Measurements from ENCODE around the gene OR2V2. TPM values are rescaled to one million over a fixed set of nuclear protein-coding genes. Genes with fewer than 3 reads are reported as not detected.
"Not testable (repeated sequence)": the region's sequence is repeated elsewhere in the genome, so short reads cannot be mapped to it uniquely, and the experiment has no call there.

Gene OR2V2
- total and polyA plus RNA-seq, 2 experiments from 2014 or later: not detected

DNA sequence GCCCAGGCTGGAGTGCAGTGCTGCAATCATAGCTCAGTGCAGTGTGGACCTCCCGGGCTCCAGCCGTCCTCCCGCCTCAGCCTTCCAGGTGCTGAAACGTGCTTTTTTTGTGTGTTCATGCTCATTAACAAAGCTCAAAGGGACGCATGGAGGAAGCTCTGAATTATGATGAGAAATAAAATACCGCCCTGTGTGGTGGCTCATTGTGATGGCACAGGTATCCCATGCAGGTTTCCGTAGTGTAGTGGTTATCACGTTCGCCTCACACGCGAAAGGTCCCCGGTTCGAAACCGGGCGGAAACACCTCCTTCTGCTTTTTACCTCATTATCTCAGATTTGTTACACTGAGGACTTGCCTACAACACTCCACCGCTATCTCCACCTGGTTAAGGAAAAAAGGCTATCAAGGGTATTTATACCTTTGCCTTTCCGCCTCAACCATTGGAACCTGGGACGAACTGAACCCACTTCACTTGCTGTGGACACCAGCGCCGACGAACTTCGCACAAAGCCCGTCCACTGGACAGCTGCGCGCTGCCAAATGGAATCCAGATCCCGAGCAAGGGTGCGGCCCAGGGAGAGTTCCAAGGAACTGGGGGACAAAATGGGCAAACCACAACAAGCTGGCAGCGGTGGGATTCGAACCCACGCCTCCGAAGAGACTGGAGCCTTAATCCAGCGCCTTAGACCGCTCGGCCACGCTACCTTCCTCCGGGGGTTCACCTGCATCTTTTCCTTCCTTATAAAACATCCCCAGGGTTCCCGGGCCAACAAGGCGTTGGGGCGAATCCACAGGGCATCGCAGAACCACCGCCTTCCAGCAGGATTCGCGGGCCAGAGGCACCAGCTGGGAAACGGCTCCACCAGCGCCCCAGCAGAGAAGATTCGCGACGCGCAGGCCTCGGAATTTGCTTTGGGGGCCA lies 26.3 kb downstream of the OR2V2 start:
- peak in 1 of 2 donors; percentile 35 for DNase-seq (ENCODE audit: low read depth in 1 of 2, low spot score in 1 of 2)
- Histone ChIP-seq H3K36me3 (no peaks in the 10 kb centered on the region), H3K27ac (no peak overlapping the region), H3K27me3 (peaks cover 70% of the 10 kb centered on the region), H3K4me1 (ENCODE audit: low read depth) (peaks cover 4% of the 10 kb centered on the region), H3K4me3 (no peak overlapping the region), H3K9me3 (ENCODE audit: low read depth) (no peaks in the 10 kb centered on the region)
- TF ChIP-seq, protein P1, sequence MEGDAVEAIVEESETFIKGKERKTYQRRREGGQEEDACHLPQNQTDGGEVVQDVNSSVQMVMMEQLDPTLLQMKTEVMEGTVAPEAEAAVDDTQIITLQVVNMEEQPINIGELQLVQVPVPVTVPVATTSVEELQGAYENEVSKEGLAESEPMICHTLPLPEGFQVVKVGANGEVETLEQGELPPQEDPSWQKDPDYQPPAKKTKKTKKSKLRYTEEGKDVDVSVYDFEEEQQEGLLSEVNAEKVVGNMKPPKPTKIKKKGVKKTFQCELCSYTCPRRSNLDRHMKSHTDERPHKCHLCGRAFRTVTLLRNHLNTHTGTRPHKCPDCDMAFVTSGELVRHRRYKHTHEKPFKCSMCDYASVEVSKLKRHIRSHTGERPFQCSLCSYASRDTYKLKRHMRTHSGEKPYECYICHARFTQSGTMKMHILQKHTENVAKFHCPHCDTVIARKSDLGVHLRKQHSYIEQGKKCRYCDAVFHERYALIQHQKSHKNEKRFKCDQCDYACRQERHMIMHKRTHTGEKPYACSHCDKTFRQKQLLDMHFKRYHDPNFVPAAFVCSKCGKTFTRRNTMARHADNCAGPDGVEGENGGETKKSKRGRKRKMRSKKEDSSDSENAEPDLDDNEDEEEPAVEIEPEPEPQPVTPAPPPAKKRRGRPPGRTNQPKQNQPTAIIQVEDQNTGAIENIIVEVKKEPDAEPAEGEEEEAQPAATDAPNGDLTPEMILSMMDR (IDR thresholded peaks at IDR 0.05; ENCODE audit: low read depth, low read length): no peak

DNA sequence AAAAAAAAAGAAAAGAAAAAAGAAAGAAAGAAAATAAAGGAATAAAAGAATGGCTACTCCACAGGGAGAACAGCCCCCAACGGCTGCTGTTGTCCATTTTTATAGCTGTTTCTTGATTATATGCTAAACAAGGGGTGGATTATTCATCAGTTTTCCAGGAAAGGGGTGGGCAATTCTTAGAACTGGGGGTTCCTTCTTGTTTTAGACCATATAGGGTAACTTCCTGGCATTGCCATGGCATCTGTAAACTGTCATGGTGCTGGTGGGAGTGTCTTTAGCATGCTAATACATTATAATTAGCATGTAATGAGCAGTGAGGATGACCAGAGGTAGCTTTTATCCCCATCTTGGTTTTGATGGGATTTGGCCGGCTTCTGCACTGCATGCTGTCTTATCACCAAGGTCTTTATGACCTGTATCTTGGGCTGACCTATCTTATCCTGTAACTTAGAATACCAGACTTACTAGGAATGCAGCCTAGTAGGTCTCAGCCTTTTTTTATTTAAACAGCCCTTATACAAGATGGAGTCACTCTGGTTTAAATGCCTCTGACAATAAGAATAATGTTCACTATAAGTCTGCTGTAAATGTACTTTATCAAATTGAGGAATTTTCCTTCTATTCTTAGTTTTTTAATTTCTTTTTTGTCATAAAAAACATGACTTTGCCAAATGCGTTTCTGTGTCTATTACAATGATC lies 29.0 kb downstream of the OR2V2 start:
- H3K27ac ChIP-seq: no peak overlapping the region
- no peaks in the 10 kb centered on the region for H3K36me3 ChIP-seq
- DNase-seq (ENCODE audit: low read depth in 1 of 2, low spot score in 1 of 2): no peak
- no peaks in the 10 kb centered on the region for H3K4me1 ChIP-seq (ENCODE audit: low read depth)
- H3K27me3 ChIP-seq: peaks cover 43% of the 10 kb centered on the region
- no peak overlapping the region for H3K4me3 ChIP-seq
- TF ChIP-seq, protein P1 (IDR thresholded peaks at IDR 0.05; ENCODE audit: low read depth, low read length): no peak
- no peaks in the 10 kb centered on the region for H3K9me3 ChIP-seq (ENCODE audit: low read depth)

DNA sequence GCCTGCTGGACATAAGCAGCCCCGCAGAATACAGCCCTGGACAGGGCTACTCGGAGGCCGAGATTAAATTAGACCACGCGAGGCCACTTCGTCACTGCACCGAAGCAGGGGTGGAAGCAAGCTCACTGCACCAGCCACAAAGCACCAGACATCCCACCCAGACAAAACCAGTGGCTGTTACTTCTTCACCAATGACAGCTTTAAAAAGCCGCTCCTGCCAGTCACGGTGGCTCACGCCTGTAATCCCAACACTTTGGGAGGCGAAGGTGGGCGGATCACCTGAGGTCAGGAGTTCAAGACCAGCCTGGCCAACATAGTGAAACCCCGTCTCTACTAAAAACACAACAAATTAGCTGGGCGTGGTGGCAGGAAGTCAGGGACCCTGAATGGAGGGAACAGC lies 30.2 kb downstream of the OR2V2 start:
- not testable (repeated sequence) for DNase-seq (ENCODE audit: low read depth in 1 of 2, low spot score in 1 of 2); H3K4me3 ChIP-seq; H3K4me1 ChIP-seq (ENCODE audit: low read depth); H3K36me3 ChIP-seq; H3K27ac ChIP-seq; H3K9me3 ChIP-seq (ENCODE audit: low read depth)
- H3K27me3 ChIP-seq: peaks cover 32% of the 10 kb centered on the region

DNA sequence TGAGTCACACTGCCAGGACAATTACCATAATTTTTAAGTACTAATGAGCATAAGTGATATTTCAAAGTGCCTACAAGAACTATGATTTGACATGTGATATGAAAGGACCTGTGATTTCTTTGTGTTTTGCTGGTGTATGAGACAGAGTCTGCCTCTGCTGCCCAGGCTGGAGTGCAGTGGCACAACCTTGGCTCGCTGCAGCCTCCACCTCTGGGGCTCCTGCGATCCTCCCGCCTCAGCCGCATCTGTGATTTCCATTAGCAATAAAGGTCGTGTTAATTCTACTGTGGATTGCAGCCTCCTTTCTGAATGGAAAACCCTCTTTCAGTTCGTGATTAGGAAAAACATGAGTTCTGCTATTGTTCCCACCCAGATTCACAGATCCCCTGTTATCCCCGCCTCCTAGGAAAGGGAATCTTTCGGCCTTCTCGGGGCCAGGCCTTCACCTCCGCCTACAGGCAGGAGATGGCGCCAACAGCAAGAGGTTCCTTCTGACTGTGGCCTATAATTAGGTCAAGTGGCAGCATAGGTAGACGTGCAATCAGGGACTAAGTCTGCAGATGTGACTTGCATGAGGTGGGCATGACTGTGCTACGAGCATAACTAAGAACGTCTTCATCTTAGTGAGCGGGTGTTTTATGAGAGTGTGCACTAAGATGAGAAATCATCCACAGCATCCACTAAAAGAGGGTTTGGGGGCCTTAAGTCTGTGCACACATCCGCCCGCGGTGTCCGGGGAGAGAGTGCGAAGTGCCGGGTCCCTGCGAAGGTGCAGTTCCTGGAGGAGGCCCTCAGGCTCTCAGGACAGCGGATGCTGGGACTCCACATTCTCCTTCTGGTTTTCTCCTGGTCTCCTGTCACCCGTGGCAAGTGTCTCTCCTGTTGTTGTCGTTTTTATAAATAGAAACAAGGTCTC lies 34.5 kb downstream of the OR2V2 start:
- TF ChIP-seq, protein P1 (IDR thresholded peaks at IDR 0.05; ENCODE audit: low read depth, low read length): peak; percentile 84
- no peak overlapping the region for H3K4me3 ChIP-seq
- no peaks in the 10 kb centered on the region for H3K9me3 ChIP-seq (ENCODE audit: low read depth)
- no peaks in the 10 kb centered on the region for H3K36me3 ChIP-seq
- peak; percentile 83 to 84 for DNase-seq (ENCODE audit: low read depth in 1 of 2, low spot score in 1 of 2)
- no peaks in the 10 kb centered on the region for H3K4me1 ChIP-seq (ENCODE audit: low read depth)
- no peak overlapping the region for H3K27ac ChIP-seq
- peaks cover under 1% of the 10 kb centered on the region for H3K27me3 ChIP-seq

DNA sequence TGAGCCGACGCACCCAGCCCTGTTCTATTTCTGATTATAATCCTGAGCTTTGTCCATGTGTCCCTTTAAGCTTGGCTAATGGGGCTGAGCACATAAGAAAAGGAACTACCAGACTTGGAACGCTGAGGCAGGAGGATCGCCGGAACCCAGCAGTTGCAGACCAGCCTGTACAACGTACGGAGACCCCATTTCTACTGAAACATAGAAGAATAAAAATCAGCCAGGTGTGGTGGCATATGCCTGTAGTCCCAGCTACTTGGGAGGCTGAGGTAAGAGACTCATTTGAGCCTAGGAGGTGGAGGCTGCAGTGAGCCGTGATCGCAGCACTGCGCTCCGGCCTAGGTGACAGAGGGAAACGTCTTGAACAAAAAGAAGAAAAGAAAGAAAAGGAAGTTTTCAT lies 35.3 kb downstream of the OR2V2 start:
- TF ChIP-seq, protein P1 (IDR thresholded peaks at IDR 0.05; ENCODE audit: low read depth, low read length): no peak

More for the DNA sequence above, 35.3 kb downstream of the OR2V2 start:
- no peak for DNase-seq (ENCODE audit: low read depth in 1 of 2, low spot score in 1 of 2)
- no peaks in the 10 kb centered on the region for H3K9me3 ChIP-seq (ENCODE audit: low read depth)
- no peaks in the 10 kb centered on the region for H3K4me1 ChIP-seq (ENCODE audit: low read depth)
- H3K27ac ChIP-seq: no peak overlapping the region
- H3K36me3 ChIP-seq: no peaks in the 10 kb centered on the region
- H3K4me3 ChIP-seq: no peak overlapping the region
- no peaks in the 10 kb centered on the region for H3K27me3 ChIP-seq
